CD14-positive monocyte (primary cell): ENCODE measurements around the gene EDEM1. TPM values are rescaled to one million over a fixed set of nuclear protein-coding genes. Genes with fewer than 3 reads are reported as not detected.

Experiments used
- DNase-seq, 3 donors: peaks; one replicate each; pipeline ENCODE4 v3.0.0-alpha.2; 2011 to 2022
- H2AFZ ChIP-seq: 2 replicates; pipeline ENCODE4 v1.6.0; 2012; ENCODE audit warnings: mild to moderate bottlenecking, low read depth, low read length, inconsistent platforms; ENCODE audit not compliant: insufficient read depth, poor library complexity, severe bottlenecking
- H3K27ac ChIP-seq, 2 donors: 1 replicate in 1 of 2; 2 replicates in 1 of 2; pipeline ENCODE4 v1.5.1; 2012 to 2013; ENCODE audit warnings: low read length in 2 of 2, control low read depth in 1 of 2, inconsistent platforms in 1 of 2, low read depth in 1 of 2, mild to moderate bottlenecking in 1 of 2
- H3K27me3 ChIP-seq, 2 donors: one replicate each; pipeline versions ENCODE4 v1.6.0 to v1.6.1; 2011 to 2013; ENCODE audit warnings: low read length in 2 of 2; ENCODE audit not compliant: control insufficient read depth in 2 of 2, insufficient read depth in 2 of 2
- H3K36me3 ChIP-seq, 2 donors: replicated peaks in 1 of 2; 1 replicate in 1 of 2; 2 replicates in 1 of 2; pipeline versions ENCODE4 v1.5.1 to v1.6.1; 2012 to 2013; ENCODE audit warnings: low read length in 2 of 2, control low read depth in 1 of 2, inconsistent platforms in 1 of 2, mild to moderate bottlenecking in 1 of 2; ENCODE audit not compliant: insufficient read depth in 2 of 2, control insufficient read depth in 1 of 2
- H3K4me1 ChIP-seq, 2 donors: 1 replicate in 1 of 2; 2 replicates in 1 of 2; pipeline versions ENCODE4 v1.5.1 to v1.6.1; 2012 to 2013; ENCODE audit warnings: low read length in 2 of 2, control low read depth in 1 of 2, inconsistent platforms in 1 of 2, mild to moderate bottlenecking in 1 of 2, moderate library complexity in 1 of 2; ENCODE audit not compliant: insufficient read depth in 2 of 2, control insufficient read depth in 1 of 2
- H3K4me2 ChIP-seq: replicated peaks from 2 replicates; pipeline ENCODE3; 2012; ENCODE audit warnings: low read length, moderate library complexity, mild to moderate bottlenecking; ENCODE audit not compliant: poor library complexity, severe bottlenecking; ENCODE audit errors: extremely low read depth
- H3K4me3 ChIP-seq, 3 experiments: fragments of 200-600 bp in 1 of 3; sonication (generic) in 1 of 3; replicated peaks in 1 of 3; 1 replicate in 2 of 3; 2 replicates in 1 of 3; pipeline ENCODE4 v1.5.1; 2011 to 2013; ENCODE audit warnings: low read length in 3 of 3, mild to moderate bottlenecking in 3 of 3, control low read depth in 2 of 3, low read depth in 2 of 3, inconsistent platforms in 1 of 3, moderate library complexity in 1 of 3
- H3K79me2 ChIP-seq: 2 replicates; pipeline ENCODE4 v1.6.0; 2012; ENCODE audit warnings: mild to moderate bottlenecking, control low read depth, inconsistent platforms, low read length, moderate library complexity; ENCODE audit not compliant: insufficient read depth
- H3K9ac ChIP-seq: 2 replicates; pipeline ENCODE4 v1.6.0; 2017; ENCODE audit warnings: low read length, mild to moderate bottlenecking; ENCODE audit not compliant: insufficient read depth, poor library complexity, severe bottlenecking
- H3K9me3 ChIP-seq, 2 donors: replicated peaks in 1 of 2; 1 replicate in 1 of 2; 2 replicates in 1 of 2; pipeline versions ENCODE4 v1.5.1 to v1.6.1; 2012 to 2013; ENCODE audit warnings: low read length in 2 of 2, control low read depth in 1 of 2; ENCODE audit not compliant: control insufficient read depth in 1 of 2, insufficient read depth in 1 of 2
- H4K20me1 ChIP-seq: 2 replicates; pipeline ENCODE4 v1.6.0; 2012; ENCODE audit warnings: mild to moderate bottlenecking, low read length, control low read depth, moderate library complexity; ENCODE audit not compliant: insufficient read depth
- H3K27ac Mint-ChIP-seq, 7 donors: one replicate each; pipeline ENCODE4 v1.8.0; 2020; ENCODE audit warnings: mild to moderate bottlenecking in 7 of 7, mixed read lengths in 7 of 7, moderate library complexity in 6 of 7, inconsistent platforms in 2 of 7
- H3K27me3 Mint-ChIP-seq, 3 donors: one replicate each; pipeline ENCODE4 v1.8.0; 2021 to 2022; ENCODE audit warnings: low read depth in 3 of 3, mild to moderate bottlenecking in 3 of 3, mixed read lengths in 3 of 3, moderate library complexity in 3 of 3, inconsistent platforms in 1 of 3
- H3K36me3 Mint-ChIP-seq, 2 donors: one replicate each; pipeline ENCODE4 v1.8.0; 2020; ENCODE audit warnings: mixed read lengths in 2 of 2, inconsistent platforms in 1 of 2, mild to moderate bottlenecking in 1 of 2
- H3K4me1 Mint-ChIP-seq: one replicate; pipeline ENCODE4 v1.8.0; 2020; ENCODE audit warnings: mild to moderate bottlenecking, mixed read lengths
- H3K4me3 Mint-ChIP-seq, 2 donors: one replicate each; pipeline ENCODE4 v1.8.0; 2020; ENCODE audit warnings: mild to moderate bottlenecking in 2 of 2, mixed read lengths in 2 of 2, moderate library complexity in 1 of 2
- H3K9me3 Mint-ChIP-seq, 7 donors: one replicate each; pipeline ENCODE4 v1.8.0; 2020 to 2022; ENCODE audit warnings: mixed read lengths in 7 of 7, mild to moderate bottlenecking in 6 of 7, moderate library complexity in 6 of 7, inconsistent platforms in 2 of 7
- WGBS: methylation state at CpG from one replicate; pipeline ENCODE4 v1.1.5; 2013; ENCODE audit warnings: missing lambda C conversion rate; ENCODE audit not compliant: insufficient coverage; 5-methylcytosine and 5-hydroxymethylcytosine counted together
- intact Hi-C, 2 donors: fragments of 100-400 bp; cut with micrococcal nuclease; formaldehyde crosslinking; loops; one replicate each; pipeline versions ENCODE4 v1.15.0 to v1.15.1; 2023
- polyA plus RNA-seq, 3 donors: library from polyadenylated mRNA; depleted of rRNA in 1 of 3; unstranded in 2 of 3; stranded (reverse) in 1 of 3; fragments of 300-500 nt in 2 of 3; fragments of >200 nt in 1 of 3; fragmentation: Illumina TruSeq in 2 of 3; gene quantifications; 1 replicate in 2 of 3; 2 replicates in 1 of 3; pipeline ENCODE4 v1.2.3, GENCODE V29; 2012 to 2021
- TF ChIP-seq, protein P1 (sequence below): fragments of 200-600 bp; IDR thresholded peaks from one replicate; pipeline ENCODE4 v1.8.0; 2022; ENCODE audit warnings: antibody characterized with exemption, mild to moderate bottlenecking

The EDEM1 gene
- polyA plus RNA-seq, 3 donors = 17.5 to 31.7 (median 23.7) TPM

DNA sequence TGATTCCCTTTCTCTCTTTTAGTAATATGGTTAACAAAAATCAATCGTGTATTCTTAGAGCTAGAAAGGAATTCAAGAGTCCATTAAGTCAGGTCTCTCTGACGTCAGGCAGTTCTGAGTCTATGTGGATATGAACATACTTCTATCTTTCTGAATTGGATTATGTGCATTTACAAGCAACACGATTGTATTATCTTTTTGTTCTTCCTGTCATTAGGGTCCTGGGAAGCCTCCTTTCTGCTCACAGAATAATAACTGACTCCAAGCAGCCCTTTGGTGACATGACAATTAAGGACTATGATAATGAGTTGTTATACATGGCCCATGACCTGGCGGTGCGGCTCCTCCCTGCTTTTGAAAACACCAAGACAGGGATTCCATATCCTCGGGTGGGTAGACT is 14.0 kb downstream of the EDEM1 start:
- H3K79me2 ChIP-seq = peaks cover 77% of the 10 kb centered on the region
- peaks cover 59 to 67% of the 10 kb centered on the region in 2 donors for H3K36me3 ChIP-seq
- Mint-ChIP-seq H3K9me3 (peaks cover 0 to 2% (median 0%) of the 10 kb centered on the region in 7 donors), H3K4me1 (peaks cover 35% of the 10 kb centered on the region), H3K36me3 (peaks cover 64 to 82% of the 10 kb centered on the region in 2 donors), H3K27ac (peak overlapping the region in 2 of 7 donors; percentile 9 to 49), H3K4me3 (no peak overlapping the region), H3K27me3 (no peaks in the 10 kb centered on the region)
- no peaks in the 10 kb centered on the region for H3K27me3 ChIP-seq
- H3K4me3 ChIP-seq = no peak overlapping the region
- H3K9me3 ChIP-seq = no peaks in the 10 kb centered on the region
- peaks cover 5% of the 10 kb centered on the region for H4K20me1 ChIP-seq
- H3K4me1 ChIP-seq = peaks cover 34 to 35% of the 10 kb centered on the region in 2 donors
- no peak overlapping the region for H3K4me2 ChIP-seq
- intact Hi-C loops = no loop called here
- no peak overlapping the region for H2AFZ ChIP-seq
- no peak for DNase-seq
- no CpG with 5 or more reads among the region's 6 CpGs for WGBS
- H3K9ac ChIP-seq = no peak overlapping the region
- TF ChIP-seq, protein P1, sequence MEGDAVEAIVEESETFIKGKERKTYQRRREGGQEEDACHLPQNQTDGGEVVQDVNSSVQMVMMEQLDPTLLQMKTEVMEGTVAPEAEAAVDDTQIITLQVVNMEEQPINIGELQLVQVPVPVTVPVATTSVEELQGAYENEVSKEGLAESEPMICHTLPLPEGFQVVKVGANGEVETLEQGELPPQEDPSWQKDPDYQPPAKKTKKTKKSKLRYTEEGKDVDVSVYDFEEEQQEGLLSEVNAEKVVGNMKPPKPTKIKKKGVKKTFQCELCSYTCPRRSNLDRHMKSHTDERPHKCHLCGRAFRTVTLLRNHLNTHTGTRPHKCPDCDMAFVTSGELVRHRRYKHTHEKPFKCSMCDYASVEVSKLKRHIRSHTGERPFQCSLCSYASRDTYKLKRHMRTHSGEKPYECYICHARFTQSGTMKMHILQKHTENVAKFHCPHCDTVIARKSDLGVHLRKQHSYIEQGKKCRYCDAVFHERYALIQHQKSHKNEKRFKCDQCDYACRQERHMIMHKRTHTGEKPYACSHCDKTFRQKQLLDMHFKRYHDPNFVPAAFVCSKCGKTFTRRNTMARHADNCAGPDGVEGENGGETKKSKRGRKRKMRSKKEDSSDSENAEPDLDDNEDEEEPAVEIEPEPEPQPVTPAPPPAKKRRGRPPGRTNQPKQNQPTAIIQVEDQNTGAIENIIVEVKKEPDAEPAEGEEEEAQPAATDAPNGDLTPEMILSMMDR = no peak
- peak overlapping the region in 1 of 2 donors; percentile 40 for H3K27ac ChIP-seq

DNA sequence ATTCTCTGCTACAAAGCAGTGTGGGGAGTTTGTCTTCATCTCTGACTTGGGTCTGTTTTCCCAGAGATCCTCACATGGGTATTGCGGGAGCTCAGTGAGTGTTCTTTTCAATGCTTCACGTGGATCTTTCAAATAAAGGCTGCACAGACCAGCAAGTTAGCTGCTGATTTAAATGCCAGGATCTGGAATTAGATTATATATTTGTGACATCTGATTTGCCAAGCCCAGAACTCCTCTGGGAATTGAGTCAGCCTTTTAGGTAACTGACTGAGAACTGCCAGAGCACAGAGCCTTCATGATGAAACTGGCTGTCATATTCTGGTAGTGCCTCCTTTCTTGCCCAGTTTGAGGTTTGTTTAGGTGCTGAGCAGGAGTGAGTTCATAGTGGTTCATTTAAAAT is 14.7 kb downstream of the EDEM1 start:
- H3K36me3 ChIP-seq = peaks cover 66 to 74% of the 10 kb centered on the region in 2 donors
- Mint-ChIP-seq H3K4me3 (no peak overlapping the region), H3K36me3 (peaks cover 68 to 83% of the 10 kb centered on the region in 2 donors), H3K4me1 (peaks cover 28% of the 10 kb centered on the region), H3K27me3 (no peaks in the 10 kb centered on the region), H3K9me3 (peaks cover 0 to 2% (median 0%) of the 10 kb centered on the region in 7 donors), H3K27ac (peak overlapping the region in 2 of 7 donors; percentile 6 to 52)
- 100% methylated on average over 2 of the region's 2 CpGs for WGBS
- no peak overlapping the region for H3K4me3 ChIP-seq
- no peak overlapping the region for H3K4me2 ChIP-seq
- no peak for DNase-seq
- H3K27me3 ChIP-seq = no peaks in the 10 kb centered on the region
- H3K4me1 ChIP-seq = peaks cover 27 to 28% of the 10 kb centered on the region in 2 donors
- H2AFZ ChIP-seq = no peak overlapping the region
- no peak overlapping the region for H3K9ac ChIP-seq
- H4K20me1 ChIP-seq = no peaks in the 10 kb centered on the region
- intact Hi-C loops = no loop called here
- peaks cover 74% of the 10 kb centered on the region for H3K79me2 ChIP-seq
- H3K9me3 ChIP-seq = no peaks in the 10 kb centered on the region
- H3K27ac ChIP-seq = peak overlapping the region in 1 of 2 donors; percentile 40
- TF ChIP-seq, protein P1 = no peak
